ENCODE data around the gene MYOM3. TPM values are rescaled to one million over a fixed set of nuclear protein-coding genes. Genes with fewer than 3 reads are reported as not detected.

The MYOM3 gene
- total RNA-seq, 3 donors from 2014 or later (not counting 1 experiment from before 2014, with no cell fraction given) = 0.08 TPM; not detected in 2

DNA sequence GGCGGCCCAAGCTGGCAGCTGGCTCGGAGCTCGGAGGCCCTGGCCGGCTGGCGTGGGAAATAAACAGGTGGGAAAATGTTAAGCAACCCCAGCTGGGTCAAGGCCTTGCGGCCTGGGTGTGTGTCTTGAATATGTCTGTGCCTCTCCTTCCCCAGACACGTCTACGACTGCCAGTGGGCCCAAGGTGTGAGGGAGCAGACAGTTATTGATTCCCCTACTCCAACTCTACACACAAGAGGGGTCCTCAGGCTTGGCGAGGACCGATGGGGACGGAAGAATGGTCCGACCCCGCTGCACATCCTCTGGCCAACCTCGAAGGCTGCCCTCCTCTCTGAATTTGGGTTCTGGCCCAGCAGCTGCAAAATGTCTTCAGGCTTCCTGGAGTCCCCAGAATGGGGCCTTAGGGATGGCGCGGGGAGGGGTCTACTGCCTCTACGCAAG is 28.8 kb upstream of the MYOM3 start:
- TF ChIP-seq, protein P1, sequence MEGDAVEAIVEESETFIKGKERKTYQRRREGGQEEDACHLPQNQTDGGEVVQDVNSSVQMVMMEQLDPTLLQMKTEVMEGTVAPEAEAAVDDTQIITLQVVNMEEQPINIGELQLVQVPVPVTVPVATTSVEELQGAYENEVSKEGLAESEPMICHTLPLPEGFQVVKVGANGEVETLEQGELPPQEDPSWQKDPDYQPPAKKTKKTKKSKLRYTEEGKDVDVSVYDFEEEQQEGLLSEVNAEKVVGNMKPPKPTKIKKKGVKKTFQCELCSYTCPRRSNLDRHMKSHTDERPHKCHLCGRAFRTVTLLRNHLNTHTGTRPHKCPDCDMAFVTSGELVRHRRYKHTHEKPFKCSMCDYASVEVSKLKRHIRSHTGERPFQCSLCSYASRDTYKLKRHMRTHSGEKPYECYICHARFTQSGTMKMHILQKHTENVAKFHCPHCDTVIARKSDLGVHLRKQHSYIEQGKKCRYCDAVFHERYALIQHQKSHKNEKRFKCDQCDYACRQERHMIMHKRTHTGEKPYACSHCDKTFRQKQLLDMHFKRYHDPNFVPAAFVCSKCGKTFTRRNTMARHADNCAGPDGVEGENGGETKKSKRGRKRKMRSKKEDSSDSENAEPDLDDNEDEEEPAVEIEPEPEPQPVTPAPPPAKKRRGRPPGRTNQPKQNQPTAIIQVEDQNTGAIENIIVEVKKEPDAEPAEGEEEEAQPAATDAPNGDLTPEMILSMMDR (IDR thresholded peaks at IDR 0.05) = no peak
- Mint-ChIP-seq H3K4me1 (peaks cover 7 to 11% of the 10 kb centered on the region in 2 donors), H3K36me3 (no peaks in the 10 kb centered on the region), H3K4me3 (no peak overlapping the region), H3K27me3 (ENCODE audit: low read depth in 2 of 2) (peaks cover 0 to 13% of the 10 kb centered on the region in 2 donors), H3K27ac (no peak overlapping the region), H3K9me3 (no peaks in the 10 kb centered on the region)
- H3K36me3 ChIP-seq (ENCODE audit: control insufficient read depth, insufficient read depth, low read length) = no peaks in the 10 kb centered on the region
- DNase-seq = no peak
- 83% methylated on average over 17 of the region's 17 CpGs for WGBS (ENCODE audit: insufficient coverage)
- H3K27me3 ChIP-seq (ENCODE audit: control insufficient read depth, insufficient read depth, low read length) = no peaks in the 10 kb centered on the region
- no peaks in the 10 kb centered on the region for H3K9me3 ChIP-seq (ENCODE audit: control insufficient read depth, insufficient read depth, low read length)
- no peak overlapping the region for H3K4me3 ChIP-seq (ENCODE audit: low read length)
- no peak for ATAC-seq
- H3K27ac ChIP-seq (ENCODE audit: low read length) = no peak overlapping the region
- intact Hi-C loops (cut with micrococcal nuclease) = no loop called here
- no peaks in the 10 kb centered on the region for H3K4me1 ChIP-seq (ENCODE audit: control insufficient read depth, insufficient read depth, low read length)

GRCh38 chr1:24139841-24140425 is 28.0 kb upstream of the MYOM3 start:
- H3K36me3 ChIP-seq (ENCODE audit: control insufficient read depth, insufficient read depth, low read length) = no peaks in the 10 kb centered on the region
- no peak overlapping the region for H3K4me3 Mint-ChIP-seq
- TF ChIP-seq, protein P1 (IDR thresholded peaks at IDR 0.05) = no peak
- intact Hi-C loops (cut with micrococcal nuclease) = no loop called here
- no peaks in the 10 kb centered on the region for H3K9me3 ChIP-seq (ENCODE audit: control insufficient read depth, insufficient read depth, low read length)
- peaks cover 7 to 11% of the 10 kb centered on the region in 2 donors for H3K4me1 Mint-ChIP-seq
- ATAC-seq = no peak
- H3K4me3 ChIP-seq (ENCODE audit: low read length) = no peak overlapping the region
- no peaks in the 10 kb centered on the region for H3K36me3 Mint-ChIP-seq
- no peaks in the 10 kb centered on the region for H3K27me3 ChIP-seq (ENCODE audit: control insufficient read depth, insufficient read depth, low read length)
- no peaks in the 10 kb centered on the region for H3K9me3 Mint-ChIP-seq
- DNase-seq = no peak
- WGBS (ENCODE audit: insufficient coverage) = 93% methylated on average over 11 of the region's 11 CpGs
- H3K27me3 Mint-ChIP-seq (ENCODE audit: low read depth in 2 of 2) = peaks cover 0 to 13% of the 10 kb centered on the region in 2 donors
- no peak overlapping the region for H3K27ac ChIP-seq (ENCODE audit: low read length)
- H3K4me1 ChIP-seq (ENCODE audit: control insufficient read depth, insufficient read depth, low read length) = no peaks in the 10 kb centered on the region
- no peak overlapping the region for H3K27ac Mint-ChIP-seq

DNA sequence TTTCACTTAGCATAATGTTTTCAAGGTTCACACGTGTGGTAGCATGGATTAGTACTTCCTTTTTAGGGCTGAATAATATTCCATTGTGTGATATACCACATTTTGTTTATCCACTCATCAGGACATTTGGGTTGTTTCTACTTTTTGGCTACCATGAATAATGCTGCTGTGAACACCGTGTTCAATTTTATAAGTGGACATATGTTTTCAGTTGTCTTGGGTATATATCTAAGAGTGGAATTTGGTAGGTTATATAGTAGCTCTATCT is 27.2 kb upstream of the MYOM3 start:
- Mint-ChIP-seq H3K27ac (no peak overlapping the region), H3K36me3 (no peaks in the 10 kb centered on the region), H3K4me1 (peaks cover 7 to 11% of the 10 kb centered on the region in 2 donors), H3K27me3 (ENCODE audit: low read depth in 2 of 2) (peaks cover under 1 to 8% of the 10 kb centered on the region in 2 donors), H3K9me3 (no peaks in the 10 kb centered on the region), H3K4me3 (no peak overlapping the region)
- TF ChIP-seq, protein P1 (IDR thresholded peaks at IDR 0.05) = no peak
- Histone ChIP-seq H3K36me3 (ENCODE audit: control insufficient read depth, insufficient read depth, low read length) (no peaks in the 10 kb centered on the region), H3K27me3 (ENCODE audit: control insufficient read depth, insufficient read depth, low read length) (no peaks in the 10 kb centered on the region), H3K4me1 (ENCODE audit: control insufficient read depth, insufficient read depth, low read length) (no peaks in the 10 kb centered on the region), H3K27ac (ENCODE audit: low read length) (no peak overlapping the region), H3K4me3 (ENCODE audit: low read length) (no peak overlapping the region), H3K9me3 (ENCODE audit: control insufficient read depth, insufficient read depth, low read length) (no peaks in the 10 kb centered on the region)
- intact Hi-C loops (cut with micrococcal nuclease) = no loop called here
- DNase-seq (no peak), ATAC-seq (no peak)
- 92% methylated on average over 1 of the region's 2 CpGs for WGBS (ENCODE audit: insufficient coverage)
